ENCODE results near the gene TMEM240. TPM values are rescaled to one million over a fixed set of nuclear protein-coding genes. Genes with fewer than 3 reads are reported as not detected.
A peak's percentile ranks its signal among the peaks of the same experiment; 100 is the strongest.

Gene TMEM240
- total and polyA plus RNA-seq, 9 of the 15 experiments (the other 6 are each of a cell fraction or from before 2014, with no cell fraction given), result 0.24 to 2.0 (median 0.69) TPM; not detected in 5

- peak; percentile 37; the same call in 1 of the 2 replicates for TF ChIP-seq ARID4B (CRISPR knock-in tag; IDR thresholded peaks at IDR 0.05)
- TF ChIP-seq MNT (conservative IDR thresholded peaks at IDR 0.05), result peak in 1 of 2 experiments; percentile 58; a peak in 3 of 4 replicates
- TF ChIP-seq ZZZ3 (IDR thresholded peaks at IDR 0.05), result no peak
- peak; percentile 38 for TF ChIP-seq PRDM10 (IDR thresholded peaks at IDR 0.05; ENCODE audit: partially characterized antibody)
- no peak for TF ChIP-seq EGR1 (conservative IDR thresholded peaks at IDR 0.05)
- TF ChIP-seq ELF1 (tag; IDR thresholded peaks at IDR 0.05), result peak; percentile 98
- no peak for TF ChIP-seq KDM4B (IDR thresholded peaks at IDR 0.05; ENCODE audit: borderline replicate concordance in 2 of 2, low read depth in 1 of 2)
- TF ChIP-seq JUNB (CRISPR knock-in tag; conservative IDR thresholded peaks at IDR 0.05), result no peak
- TF ChIP-seq SMARCC2 (IDR thresholded peaks at IDR 0.05; ENCODE audit: low read depth), result no peak
- no peak for TF ChIP-seq GTF2F1 (IDR thresholded peaks at IDR 0.05; ENCODE audit: low read depth, low read length)
- TF ChIP-seq CC2D1A (IDR thresholded peaks at IDR 0.05), result peak; percentile 15; the same call in 1 of the 2 replicates
- no peak for TF ChIP-seq MTF1 (CRISPR knock-in tag; IDR thresholded peaks at IDR 0.05; ENCODE audit: borderline replicate concordance)
- no peak for TF ChIP-seq MYNN (IDR thresholded peaks at IDR 0.05)
- no peak for TF ChIP-seq MYNN (CRISPR knock-in tag; IDR thresholded peaks at IDR 0.05)
- TF ChIP-seq ZNF140 (CRISPR knock-in tag; IDR thresholded peaks at IDR 0.05), result no peak
- peak; percentile 77 for TF ChIP-seq CTBP1 (IDR thresholded peaks at IDR 0.05; ENCODE audit: borderline replicate concordance)
- no peak for TF ChIP-seq CCNT2 (IDR thresholded peaks at IDR 0.05; ENCODE audit: borderline replicate concordance, extremely low read depth, insufficient read length, low read depth, low read length)
These were observed 33.7 kb upstream of the TMEM240 start (continued) for GRCh38 chr1:1573843-1574720.
